Urinary bladder (tissue), 4 donors: Measurements from ENCODE around the gene NSG1. TPM values are rescaled to one million over a fixed set of nuclear protein-coding genes. Genes with fewer than 3 reads are reported as not detected.

ENCODE experiments used
- DNase-seq: peaks from one replicate; pipeline ENCODE4 v3.0.0-alpha.2; 2015; ENCODE audit errors: extremely low spot score
- H3K27ac ChIP-seq: one replicate; pipeline ENCODE4 v1.5.1; 2013; ENCODE audit warnings: low read depth, mild to moderate bottlenecking, moderate library complexity
- H3K36me3 ChIP-seq: one replicate; pipeline ENCODE4 v1.6.1; 2013; ENCODE audit warnings: mild to moderate bottlenecking, moderate library complexity; ENCODE audit not compliant: insufficient read depth
- H3K4me1 ChIP-seq: one replicate; pipeline ENCODE4 v1.6.1; 2013; ENCODE audit warnings: mild to moderate bottlenecking, moderate library complexity; ENCODE audit not compliant: insufficient read depth
- H3K4me3 ChIP-seq: one replicate; pipeline ENCODE4 v1.5.1; 2013; ENCODE audit warnings: low read depth, low read length
- WGBS: extraction: QIAGEN DNeasy Blood & Tissue Kit; methylation state at CpG from one replicate; pipeline ENCODE4 v1.1.7; 2013; 5-methylcytosine and 5-hydroxymethylcytosine counted together
- polyA plus RNA-seq: library from polyadenylated mRNA; stranded (reverse); fragments of 200-250 nt; gene quantifications from one replicate; pipeline ENCODE4 v1.2.3, GENCODE V29; 2013
- total RNA-seq: library from RNA; depleted of rRNA; stranded (reverse); fragments of >200 nt; gene quantifications from one replicate; pipeline ENCODE4 v1.2.3, GENCODE V29; 2014
- donor health status: healthy with polysubstance abuse.
- donor health status: healthy.

Gene NSG1
- total and polyA plus RNA-seq, 2 donors: 5.4 to 10.5 TPM

- Histone ChIP-seq H3K27ac (no peak overlapping the region), H3K4me1 (no peaks in the 10 kb centered on the region), H3K36me3 (no peaks in the 10 kb centered on the region), H3K4me3 (no peak overlapping the region)
- DNase-seq: no peak
- WGBS: 56% methylated on average over 13 of the region's 13 CpGs
These were observed 28.6 kb upstream of the NSG1 start for GRCh38 chr4:4358093-4358854.

DNA sequence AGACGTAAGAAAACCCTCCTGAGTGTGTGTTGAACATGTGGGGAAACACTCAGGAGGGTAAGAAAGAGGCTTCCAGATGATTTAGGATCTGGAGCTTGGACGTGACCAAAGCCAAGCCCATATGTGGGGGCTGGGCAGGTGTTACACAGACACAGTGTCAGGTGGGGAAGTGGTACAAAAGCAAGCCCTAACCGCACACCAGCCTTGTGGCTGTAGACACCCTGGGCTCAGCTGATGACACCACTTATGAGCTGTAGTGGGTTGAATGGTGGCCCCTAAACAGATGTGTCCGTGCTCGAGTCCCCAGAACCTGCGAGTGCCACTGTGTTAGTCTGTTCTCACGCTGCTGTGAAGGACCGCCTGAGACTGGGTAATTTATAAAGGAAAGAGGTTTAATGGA, 25.0 kb upstream of the NSG1 start:
- WGBS: 75% methylated on average over 8 of the region's 8 CpGs
- H3K36me3 ChIP-seq: no peaks in the 10 kb centered on the region
- no peak for DNase-seq
- no peak overlapping the region for H3K4me3 ChIP-seq
- H3K27ac ChIP-seq: no peak overlapping the region
- no peaks in the 10 kb centered on the region for H3K4me1 ChIP-seq

DNA sequence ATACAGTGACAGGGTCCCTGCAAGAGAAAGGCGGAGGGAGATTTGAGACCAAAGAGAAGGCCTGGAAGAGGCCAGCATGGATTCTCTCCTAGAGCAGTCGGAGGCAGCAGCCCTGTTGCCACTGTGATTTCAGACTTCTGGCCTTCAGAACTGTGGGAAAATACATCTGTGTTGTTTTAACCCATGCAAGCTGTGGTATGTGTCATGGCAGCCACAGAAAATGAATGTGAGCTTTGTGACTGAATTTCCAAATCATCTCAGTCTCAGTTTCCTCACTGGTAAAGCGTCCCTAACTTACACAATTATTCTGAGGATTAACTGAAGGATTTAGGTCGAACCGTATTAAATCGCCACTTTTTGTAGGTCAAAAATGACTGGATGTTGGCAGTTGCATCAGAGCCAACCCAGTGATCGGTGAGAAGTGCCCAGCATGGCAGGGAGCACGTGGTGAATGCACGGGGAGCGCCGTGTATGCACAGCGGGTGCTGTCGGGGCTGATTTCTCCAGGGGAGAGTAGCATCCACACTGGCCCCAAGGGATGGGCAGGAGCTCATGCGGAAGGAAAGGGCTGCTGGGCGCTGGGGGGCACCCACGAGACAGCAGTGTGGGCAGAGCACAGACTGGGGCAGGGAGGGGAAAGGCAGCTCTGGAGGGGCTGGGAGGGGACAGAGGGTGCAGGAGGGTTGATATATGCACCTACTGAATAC, 23.8 kb upstream of the NSG1 start:
- 77% methylated on average over 16 of the region's 16 CpGs for WGBS
- no peak overlapping the region for H3K27ac ChIP-seq
- no peaks in the 10 kb centered on the region for H3K4me1 ChIP-seq
- no peak overlapping the region for H3K4me3 ChIP-seq
- DNase-seq: no peak
- no peaks in the 10 kb centered on the region for H3K36me3 ChIP-seq

DNA sequence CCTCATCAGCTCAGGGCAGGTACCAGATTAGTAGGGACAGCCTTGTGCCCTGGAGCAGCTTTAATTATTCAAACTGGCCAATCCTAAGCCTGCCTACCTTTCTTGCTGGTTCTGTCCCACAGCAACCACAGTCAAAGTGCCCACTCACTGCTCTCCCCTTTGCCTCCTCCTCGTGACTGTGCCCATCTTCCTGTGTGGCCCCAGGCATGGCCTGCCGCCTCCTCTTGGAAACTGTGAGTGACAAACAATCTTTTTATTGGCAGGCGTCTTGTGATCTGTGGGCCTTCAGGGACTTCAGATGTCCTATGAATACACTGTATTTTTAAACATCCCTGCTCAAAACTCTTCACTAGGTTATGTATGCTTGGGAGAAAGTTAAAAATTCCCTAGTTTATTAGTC, 22.8 kb upstream of the NSG1 start:
- WGBS: 65% methylated on average over 3 of the region's 3 CpGs
- no peaks in the 10 kb centered on the region for H3K4me1 ChIP-seq
- no peak for DNase-seq
- no peak overlapping the region for H3K27ac ChIP-seq
- H3K36me3 ChIP-seq: no peaks in the 10 kb centered on the region
- H3K4me3 ChIP-seq: no peak overlapping the region

- no peak for DNase-seq
- WGBS: 75% methylated on average over 9 of the region's 9 CpGs
These were observed 22.3 kb upstream of the NSG1 start for GRCh38 chr4:4364486-4365208.

DNA sequence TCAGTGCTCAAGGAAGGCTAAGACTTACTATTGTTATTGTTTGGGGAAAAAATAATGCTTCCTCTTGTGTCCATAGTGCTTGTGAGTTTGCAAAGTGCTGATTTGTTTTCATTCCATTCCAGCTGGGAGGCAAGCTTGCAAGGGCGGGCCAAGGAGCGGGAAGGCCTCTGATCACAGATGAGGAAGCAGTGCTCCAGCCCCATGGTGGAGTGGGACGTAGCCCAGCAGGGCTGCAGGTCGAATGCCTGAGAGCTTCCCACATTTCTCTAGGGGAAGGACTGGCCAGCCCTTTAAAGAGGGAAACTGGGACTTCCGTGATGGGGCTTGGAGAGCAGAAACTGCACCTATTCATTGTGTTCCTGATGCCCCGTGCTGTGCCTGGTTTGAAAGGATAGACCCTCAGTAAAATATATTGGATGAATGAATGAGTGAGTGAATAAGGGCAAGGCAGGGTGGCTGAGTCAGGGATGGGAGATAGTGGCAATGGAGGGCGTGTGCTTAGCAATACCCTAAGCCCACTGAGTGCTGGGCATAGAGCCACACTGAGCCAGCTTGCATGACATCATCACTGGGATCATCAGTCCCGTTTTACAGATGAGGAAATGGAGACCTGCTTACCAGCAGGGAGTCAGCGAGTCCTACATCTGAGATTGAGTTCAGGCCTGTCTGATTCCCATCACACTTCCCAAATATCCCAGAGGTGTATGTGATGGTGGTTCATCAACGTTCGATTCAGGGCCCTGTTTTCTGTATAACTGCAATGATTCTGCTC, 17.9 kb upstream of the NSG1 start:
- 67% methylated on average over 11 of the region's 11 CpGs for WGBS
- no peak overlapping the region for H3K27ac ChIP-seq
- no peaks in the 10 kb centered on the region for H3K4me1 ChIP-seq
- H3K36me3 ChIP-seq: no peaks in the 10 kb centered on the region
- H3K4me3 ChIP-seq: no peak overlapping the region
- no peak for DNase-seq

More at GRCh38 chr4:4364486-4365208, 22.3 kb upstream of the NSG1 start:
- Histone ChIP-seq H3K27ac (no peak overlapping the region), H3K4me3 (no peak overlapping the region), H3K4me1 (no peaks in the 10 kb centered on the region), H3K36me3 (no peaks in the 10 kb centered on the region)

DNA sequence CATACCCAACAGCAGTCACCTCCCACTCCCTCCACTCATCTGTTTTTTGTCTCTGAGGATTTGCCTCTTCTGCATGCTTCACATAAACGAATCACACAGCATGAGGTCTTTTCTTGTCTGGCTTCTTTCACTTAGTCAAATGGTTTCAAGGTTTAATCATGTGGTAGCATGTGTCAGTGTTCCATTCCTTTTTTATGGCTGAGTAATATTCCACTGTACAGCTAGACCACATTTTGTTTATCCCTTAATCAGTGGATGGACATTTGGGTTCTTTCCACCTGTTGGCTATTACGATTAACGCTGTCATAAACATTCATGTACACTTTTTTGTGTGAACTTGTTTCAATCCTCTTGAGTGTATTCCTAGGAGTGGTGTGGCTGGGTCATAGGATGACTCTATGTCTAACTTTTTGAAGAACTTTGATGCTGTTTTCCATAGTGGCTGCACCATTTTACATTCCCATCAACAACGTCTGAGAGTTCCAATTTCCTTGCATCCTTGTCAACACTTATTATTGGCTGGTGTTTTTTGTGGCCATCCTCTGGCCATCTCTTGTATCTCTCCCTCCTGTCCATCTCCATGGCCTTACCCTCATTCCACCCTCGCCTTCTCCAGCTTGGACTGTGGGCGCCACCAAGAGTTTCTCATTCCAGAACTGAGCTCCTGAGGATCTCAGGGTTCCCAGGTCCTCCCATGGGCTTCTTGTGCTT, 12.4 kb upstream of the NSG1 start:
- Histone ChIP-seq H3K4me3 (no peak overlapping the region), H3K36me3 (no peaks in the 10 kb centered on the region), H3K27ac (no peak overlapping the region), H3K4me1 (no peaks in the 10 kb centered on the region)
- WGBS: 79% methylated on average over 6 of the region's 6 CpGs
- DNase-seq: no peak

DNA sequence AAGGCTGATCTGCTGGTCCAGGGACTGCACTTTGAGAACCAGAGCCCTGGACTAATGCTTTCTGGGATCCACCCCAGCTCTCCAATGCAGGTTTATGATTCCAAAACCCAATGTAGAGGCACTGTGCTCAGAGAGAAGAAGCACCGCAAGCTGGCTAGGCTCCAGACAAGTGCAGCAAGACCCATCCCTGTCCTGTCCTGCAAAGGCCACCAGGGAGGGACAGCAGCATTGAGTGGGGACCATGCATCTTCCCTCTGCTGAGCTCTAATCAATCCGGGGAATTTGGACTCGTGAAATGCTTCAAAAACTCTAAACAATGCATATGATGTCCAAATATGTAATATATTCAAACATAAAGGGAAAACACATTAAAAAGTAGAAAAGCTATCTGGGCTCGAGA, 10.8 kb upstream of the NSG1 start:
- DNase-seq: no peak
- H3K4me3 ChIP-seq: no peak overlapping the region
- H3K4me1 ChIP-seq: no peaks in the 10 kb centered on the region
- no peak overlapping the region for H3K27ac ChIP-seq
- H3K36me3 ChIP-seq: no peaks in the 10 kb centered on the region
- WGBS: 67% methylated on average over 4 of the region's 4 CpGs

- Histone ChIP-seq H3K36me3 (no peaks in the 10 kb centered on the region), H3K4me3 (no peak overlapping the region), H3K4me1 (no peaks in the 10 kb centered on the region), H3K27ac (no peak overlapping the region)
- WGBS: 80% methylated on average over 12 of the region's 12 CpGs
- DNase-seq: no peak
These were observed 9.7 kb upstream of the NSG1 start for GRCh38 chr4:4377191-4377590.

DNA sequence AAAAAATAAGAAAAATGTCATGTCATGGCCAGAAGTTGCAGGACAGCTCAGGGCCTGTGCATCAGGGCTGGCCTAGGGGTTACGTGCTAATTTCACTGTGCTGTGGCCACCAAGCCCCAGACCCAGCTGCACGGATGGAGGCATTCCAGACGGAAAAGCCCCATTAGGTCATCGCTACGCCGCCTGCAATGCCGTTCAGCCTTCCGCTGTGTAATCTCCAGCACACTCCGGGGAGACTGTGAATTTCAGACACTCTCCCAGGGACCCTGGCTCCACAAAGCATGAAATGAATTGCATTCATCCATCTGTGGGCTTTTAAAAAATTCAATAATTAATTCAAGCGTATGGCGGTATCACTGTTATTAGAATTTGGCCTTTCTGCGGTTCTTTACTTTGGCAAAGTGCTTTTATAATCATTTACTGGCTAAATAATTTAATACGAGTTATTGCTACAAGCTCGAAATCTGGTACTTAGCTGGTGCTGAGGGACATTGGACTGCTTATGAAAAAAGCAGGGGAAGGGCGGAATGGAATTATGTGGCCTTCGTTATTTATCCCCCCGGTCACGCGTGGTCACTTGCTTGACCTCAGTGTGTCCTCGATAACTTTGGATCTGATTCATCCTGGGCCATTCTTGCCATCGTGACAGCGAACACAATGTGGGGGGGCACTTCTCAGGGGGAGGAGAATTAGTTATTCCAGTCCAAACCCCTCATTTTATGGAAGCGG, 9.0 kb upstream of the NSG1 start:
- 71% methylated on average over 23 of the region's 23 CpGs for WGBS
- Histone ChIP-seq H3K4me1 (no peaks in the 10 kb centered on the region), H3K36me3 (no peaks in the 10 kb centered on the region), H3K27ac (no peak overlapping the region), H3K4me3 (no peak overlapping the region)
- no peak for DNase-seq

GRCh38 chr4:4379540-4380087, 7.3 kb upstream of the NSG1 start:
- no peak for DNase-seq
- Histone ChIP-seq H3K4me3 (no peak overlapping the region), H3K4me1 (no peaks in the 10 kb centered on the region), H3K36me3 (no peaks in the 10 kb centered on the region), H3K27ac (no peak overlapping the region)
- WGBS: 47% methylated on average over 6 of the region's 6 CpGs

DNA sequence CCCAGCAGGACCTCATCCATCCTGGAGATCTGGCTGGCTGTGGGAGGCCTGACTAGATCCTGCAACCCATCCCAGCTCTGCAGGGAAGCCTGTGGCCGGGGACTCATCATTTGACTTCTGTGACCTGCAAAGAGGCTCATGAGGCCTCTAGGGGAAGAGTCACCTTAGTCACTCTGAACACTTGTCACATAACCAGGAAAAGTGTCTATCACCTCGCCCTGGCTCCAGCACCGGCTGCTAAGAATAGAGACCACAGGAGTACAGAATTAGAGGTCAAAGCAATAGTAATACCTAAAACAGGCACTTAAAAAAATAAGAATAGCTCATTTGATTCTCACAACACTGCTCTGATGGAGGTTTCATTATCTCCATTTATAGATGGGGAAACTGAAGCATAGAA, 3.8 kb upstream of the NSG1 start:
- H3K36me3 ChIP-seq: no peaks in the 10 kb centered on the region
- H3K27ac ChIP-seq: no peak overlapping the region
- 81% methylated on average over 3 of the region's 3 CpGs for WGBS
- H3K4me3 ChIP-seq: no peak overlapping the region
- H3K4me1 ChIP-seq: no peaks in the 10 kb centered on the region
- no peak for DNase-seq
